Ishikawa (cell line): ENCODE results near the gene CEP104.

Source experiments
- CEBPB ChIP-seq: IDR thresholded peaks from 2 replicates; pipeline ENCODE4 v1.6.1; 2012
- CREB1 ChIP-seq: IDR thresholded peaks from 2 replicates; pipeline ENCODE4 v1.6.1; 2012; ENCODE audit warnings: low read depth
- EGR1 ChIP-seq: IDR thresholded peaks from 2 replicates; pipeline ENCODE4 v1.6.1; 2012
- EP300 ChIP-seq: IDR thresholded peaks from 2 replicates; pipeline ENCODE4 v1.6.1; 2012; ENCODE audit warnings: borderline replicate concordance
- FOXM1 ChIP-seq: IDR thresholded peaks from 2 replicates; pipeline ENCODE4 v1.6.1; 2012; ENCODE audit warnings: low read depth, borderline replicate concordance
- MAX ChIP-seq: IDR thresholded peaks from 2 replicates; pipeline ENCODE4 v1.6.1; 2012
- NFIC ChIP-seq: IDR thresholded peaks from 2 replicates; pipeline ENCODE4 v1.6.1; 2012
- RAD21 ChIP-seq: IDR thresholded peaks from 2 replicates; pipeline ENCODE4 v1.6.1; 2012; ENCODE audit warnings: low read depth
- REST ChIP-seq: IDR thresholded peaks from 2 replicates; pipeline ENCODE4 v1.6.1; 2012; ENCODE audit warnings: low read depth, mild to moderate bottlenecking
- TAF1 ChIP-seq: IDR thresholded peaks from 2 replicates; pipeline ENCODE4 v1.6.1; 2012; ENCODE audit warnings: low read depth, mild to moderate bottlenecking
- TCF12 ChIP-seq: IDR thresholded peaks from 2 replicates; pipeline ENCODE4 v1.6.1; 2012; ENCODE audit warnings: low read depth
- TEAD4 ChIP-seq: IDR thresholded peaks from 2 replicates; pipeline ENCODE4 v1.6.1; 2012
- USF1 ChIP-seq: IDR thresholded peaks from 2 replicates; pipeline ENCODE4 v1.6.1; 2012
- YY1 ChIP-seq: IDR thresholded peaks from 2 replicates; pipeline ENCODE4 v1.6.1; 2012; ENCODE audit warnings: low read depth
- ZBTB7A ChIP-seq: IDR thresholded peaks from 2 replicates; pipeline ENCODE4 v1.6.1; 2012; ENCODE audit warnings: low read depth

Gene CEP104

DNA sequence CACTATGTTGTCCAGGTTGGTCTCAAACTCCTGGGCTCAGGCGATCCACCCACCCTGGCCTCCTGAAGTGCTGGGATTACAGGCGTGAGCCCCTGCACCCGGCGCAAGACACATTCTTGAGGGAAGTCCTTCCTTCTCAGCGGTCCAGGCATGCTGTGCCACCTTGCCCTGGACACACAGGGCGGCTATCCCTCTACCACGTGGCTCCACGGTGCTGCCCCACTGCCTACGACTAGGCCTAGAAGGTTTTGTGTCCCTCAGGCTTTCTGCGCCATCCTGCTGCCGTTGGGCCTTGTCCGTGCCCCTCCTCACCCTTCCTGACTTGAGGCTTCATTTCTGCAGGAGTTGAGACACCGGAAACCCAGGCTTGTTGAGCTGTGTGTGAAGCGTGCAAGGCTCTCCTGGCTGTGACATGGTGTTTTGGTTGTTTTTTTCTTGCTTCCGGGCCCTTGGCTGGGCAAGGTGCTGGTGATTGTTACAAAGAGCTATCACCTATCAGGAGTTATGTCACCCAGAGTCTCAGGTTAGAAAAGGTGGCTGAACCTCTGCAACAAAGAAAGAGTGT is 29.2 kb upstream of the CEP104 start:
- TF ChIP-seq TCF12 = no peak
- no peak for TF ChIP-seq NFIC
- TF ChIP-seq FOXM1 = no peak
- TF ChIP-seq TEAD4 = no peak
- no peak for TF ChIP-seq TAF1
- no peak for TF ChIP-seq MAX
- no peak for TF ChIP-seq ZBTB7A
- no peak for TF ChIP-seq CEBPB
- TF ChIP-seq REST = no peak
- TF ChIP-seq RAD21 = no peak
- TF ChIP-seq CREB1 = no peak
- TF ChIP-seq YY1 = no peak
- no peak for TF ChIP-seq USF1
- no peak for TF ChIP-seq EP300
- TF ChIP-seq EGR1 = no peak

DNA sequence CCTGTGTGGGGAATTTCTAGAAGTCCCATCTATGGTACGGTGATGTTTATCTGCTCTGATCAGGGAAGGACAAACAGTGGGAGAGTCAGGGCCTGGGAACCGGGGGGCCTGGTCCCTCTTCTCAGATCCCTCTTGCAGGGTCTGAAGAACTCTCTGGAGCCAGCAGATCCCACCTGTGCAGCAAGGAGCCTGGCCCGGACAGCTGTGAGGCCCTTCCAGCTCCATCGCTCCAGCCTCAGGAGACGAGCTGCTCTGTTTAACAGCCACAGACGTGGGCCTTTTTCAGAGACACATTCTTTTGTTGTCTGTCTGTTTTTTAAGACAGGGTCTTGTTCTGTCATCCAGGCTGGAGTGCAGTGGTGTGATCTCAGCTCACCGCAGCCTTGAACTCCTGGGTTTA is 28.6 kb upstream of the CEP104 start:
- TF ChIP-seq REST (no peak), TAF1 (no peak), EGR1 (no peak), CEBPB (no peak), TCF12 (no peak), USF1 (no peak), RAD21 (no peak), MAX (no peak), FOXM1 (no peak), CREB1 (no peak)

DNA sequence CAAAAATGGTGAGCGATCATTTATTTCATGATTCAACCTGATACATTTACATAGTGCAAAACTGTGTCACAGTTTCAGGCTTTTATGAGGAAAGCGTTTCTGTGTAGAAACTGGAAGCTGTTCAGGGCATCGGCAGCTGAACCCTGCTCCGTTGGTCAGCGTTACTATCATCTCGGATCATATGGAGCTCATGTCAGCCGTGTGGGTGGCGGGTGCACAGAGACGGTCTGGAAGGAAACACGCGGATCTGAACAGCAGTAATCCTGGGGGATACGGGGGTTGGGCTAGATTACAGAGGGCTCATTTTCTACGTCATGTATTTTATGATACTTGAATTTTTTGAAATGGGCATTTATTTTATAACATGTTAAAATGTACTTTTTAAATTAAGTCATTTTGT is 28.0 kb upstream of the CEP104 start:
- no peak for TF ChIP-seq EP300
- TF ChIP-seq CEBPB = no peak
- TF ChIP-seq MAX = no peak
- TF ChIP-seq EGR1 = no peak
- TF ChIP-seq ZBTB7A = no peak
- no peak for TF ChIP-seq REST
- TF ChIP-seq RAD21 = no peak
- TF ChIP-seq TEAD4 = no peak
- no peak for TF ChIP-seq YY1
- TF ChIP-seq TAF1 = no peak

DNA sequence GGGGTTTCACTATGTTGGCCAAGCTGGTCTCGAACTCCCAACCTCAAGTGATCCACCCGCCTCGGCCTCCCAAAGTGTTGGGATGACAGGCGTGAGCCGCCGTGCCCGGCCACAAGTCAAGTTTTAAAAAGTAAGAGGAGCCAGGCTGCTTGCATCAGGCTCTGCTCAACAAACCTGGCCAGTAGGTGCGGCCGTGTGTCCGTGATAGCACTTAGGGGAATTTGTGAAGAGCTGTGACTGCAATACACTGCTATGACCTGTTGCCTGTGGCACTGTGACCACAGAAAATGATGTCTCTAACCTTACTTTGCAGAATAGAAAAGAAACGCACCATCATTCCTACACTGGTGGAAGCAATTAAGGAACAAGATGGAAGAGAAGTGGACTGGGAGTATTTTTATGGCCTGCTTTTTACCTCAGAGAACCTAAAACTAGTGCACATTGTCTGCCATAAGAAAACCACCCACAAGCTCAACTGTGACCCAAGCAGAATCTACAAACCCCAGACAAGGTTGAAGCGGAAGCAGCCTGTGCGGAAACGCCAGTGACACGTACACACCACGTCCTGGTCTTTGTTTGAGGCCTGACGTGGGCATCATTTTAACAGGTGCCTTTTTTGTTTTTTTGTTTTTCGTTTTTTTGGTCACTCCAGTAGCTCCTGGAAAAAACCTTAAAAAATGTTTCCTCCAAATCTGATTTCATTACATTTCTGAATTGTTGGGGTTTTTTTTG is 26.3 kb upstream of the CEP104 start:
- TF ChIP-seq REST (no peak), MAX (no peak), TAF1 (no peak), FOXM1 (no peak), USF1 (no peak), EGR1 (no peak), CREB1 (no peak), ZBTB7A (no peak), TCF12 (no peak), CEBPB (no peak), EP300 (no peak), NFIC (no peak), TEAD4 (no peak), YY1 (no peak), RAD21 (no peak)
